GM12878 (cell line): ENCODE data around the gene PARG. TPM values are rescaled to one million over a fixed set of nuclear protein-coding genes. Genes with fewer than 3 reads are reported as not detected.
"Not testable (repeated sequence)": the region's sequence is repeated elsewhere in the genome, so short reads cannot be mapped to it uniquely, and the experiment has no call there.

Source experiments
- ATAC-seq: fragments of 200-7000 bp; cut with Tn5 transposase; 3 replicates; pipeline ENCODE4 v1.9.1; 2020; ENCODE audit warnings: mild to moderate bottlenecking, moderate library complexity
- BruUV-seq: library from RNA; stranded (reverse); fragments of 400-500 nt; replicated peaks from 2 replicates; lab custom pipeline; 2021; lab: Mats Ljungman, UMichigan
- CTCF ChIA-PET: fragments of 300-600 bp; sonication (Branson Sonifier 250); formaldehyde crosslinking; extraction: SDS; loops from one replicate; lab custom pipeline; 2021; ENCODE audit warnings: inconsistent platforms; lab: Yijun Ruan, JAX
- POLR2A ChIA-PET: fragments of 350-600 bp; formaldehyde crosslinking; extraction: SDS; loops from one replicate; lab custom pipeline; 2021; ENCODE audit warnings: inconsistent platforms; lab: Charles Lee
- RAD21 ChIA-PET: fragments of 300-600 bp; sonication (Branson Sonifier 250); formaldehyde crosslinking; loops from one replicate; lab custom pipeline; 2023; ENCODE audit warnings: antibody characterized with exemption; ENCODE audit not compliant: unreplicated experiment; lab: Charles Lee
- SMC1A ChIA-PET: fragments of 300-600 bp; sonication (Branson Sonifier 250); formaldehyde crosslinking; loops from one replicate; lab custom pipeline; 2023; ENCODE audit not compliant: unreplicated experiment, uncharacterized antibody; lab: Charles Lee
- DNase-seq: peaks from one replicate; pipeline ENCODE4 v3.0.0-alpha.2; 2011; ENCODE audit warnings: low read depth, low spot score
- FAIRE-seq: peaks from 3 replicates; lab custom pipeline; 2011; peaks lifted over from hg19 to GRCh38; lab: Jason Lieb, UNC
- H2AFZ ChIP-seq: 2 replicates; pipeline ENCODE4 v1.6.0; 2011; ENCODE audit warnings: low read depth, low read length, control low read depth; ENCODE audit not compliant: control insufficient read depth
- H3K27ac ChIP-seq: 2 replicates; pipeline ENCODE4 v1.5.1; 2011; ENCODE audit warnings: control low read depth; ENCODE audit not compliant: control insufficient read depth, insufficient read depth
- H3K27me3 ChIP-seq, 2 experiments: replicated peaks in 1 of 2; 2 replicates each; pipeline versions ENCODE4 v1.6.0 to v1.6.1; 2011; ENCODE audit warnings: low read length in 1 of 2; ENCODE audit not compliant: control insufficient read depth in 2 of 2, insufficient read depth in 2 of 2
- H3K36me3 ChIP-seq, 2 experiments: 2 replicates each; pipeline ENCODE4 v1.5.1; 2011; ENCODE audit warnings: low read length in 1 of 2; ENCODE audit not compliant: control insufficient read depth in 2 of 2, insufficient read depth in 2 of 2
- H3K4me1 ChIP-seq: 2 replicates; pipeline ENCODE4 v1.6.1; 2011; ENCODE audit warnings: mild to moderate bottlenecking, low read length, moderate library complexity, mixed read lengths; ENCODE audit not compliant: control insufficient read depth, insufficient read depth
- H3K4me2 ChIP-seq: 2 replicates; pipeline ENCODE4 v1.6.0; 2011; ENCODE audit warnings: control low read depth; ENCODE audit not compliant: control insufficient read depth, insufficient read depth
- H3K4me3 ChIP-seq: fragments of 200-600 bp; sonication (generic); 2 replicates; pipeline ENCODE4 v1.5.1; 2016
- H3K79me2 ChIP-seq: 2 replicates; pipeline ENCODE4 v1.6.0; 2011; ENCODE audit warnings: low read length; ENCODE audit not compliant: control insufficient read depth, insufficient read depth
- H3K9ac ChIP-seq: 2 replicates; pipeline ENCODE4 v1.8.0; 2011; ENCODE audit warnings: low read length, control low read depth, mixed read lengths; ENCODE audit not compliant: control insufficient read depth, insufficient read depth
- H3K9me3 ChIP-seq: replicated peaks from 3 replicates; pipeline ENCODE4 v1.5.1; 2011; ENCODE audit warnings: mild to moderate bottlenecking, low read length; ENCODE audit not compliant: control insufficient read depth, insufficient read depth
- H4K20me1 ChIP-seq: 2 replicates; pipeline ENCODE4 v1.6.0; 2011; ENCODE audit not compliant: control insufficient read depth, insufficient read depth
- ASH2L ChIP-seq: fragments of 300-600, 200-600 bp; sonication (generic); IDR thresholded peaks from 2 replicates; pipeline ENCODE4 v1.6.1; 2017; ENCODE audit warnings: low read depth, mild to moderate bottlenecking, borderline replicate concordance
- CBX3 ChIP-seq: fragments of 200-600 bp; sonication (generic); IDR thresholded peaks from 2 replicates; pipeline ENCODE4 v1.6.1; 2016; ENCODE audit warnings: low read depth, borderline replicate concordance
- MEF2A ChIP-seq: IDR thresholded peaks from 2 replicates; pipeline ENCODE4 v1.6.1; 2011; ENCODE audit warnings: low read depth, mild to moderate bottlenecking, low read length, moderate library complexity; ENCODE audit not compliant: insufficient read depth
- PAX8 ChIP-seq: fragments of 450-650 bp; IDR thresholded peaks from 2 replicates; pipeline ENCODE4 v1.6.1; 2017; ENCODE audit warnings: mild to moderate bottlenecking, moderate library complexity
- POLR2AphosphoS5 ChIP-seq: IDR thresholded peaks from 2 replicates; pipeline ENCODE4 v1.6.1; 2011; ENCODE audit warnings: mild to moderate bottlenecking, low read length, inconsistent platforms
- SP1 ChIP-seq: IDR thresholded peaks from one replicate; pipeline ENCODE4 v1.6.1; 2011; ENCODE audit warnings: low read depth, low read length
- SREBF2 ChIP-seq: IDR thresholded peaks from 2 replicates; pipeline ENCODE4 v1.6.1; 2012; ENCODE audit warnings: mild to moderate bottlenecking, low read length
- TARDBP ChIP-seq: IDR thresholded peaks from 2 replicates; pipeline ENCODE4 v1.6.1; 2016; ENCODE audit warnings: borderline replicate concordance
- YY1 ChIP-seq: IDR thresholded peaks from 2 replicates; pipeline ENCODE4 v1.6.1; 2011; ENCODE audit warnings: low read depth, mild to moderate bottlenecking, low read length
- ZBED1 ChIP-seq: IDR thresholded peaks from 2 replicates; pipeline ENCODE4 v1.6.1; 2016; ENCODE audit warnings: borderline replicate concordance
- ZNF207 ChIP-seq: fragments of 450-650 bp; IDR thresholded peaks from 2 replicates; pipeline ENCODE4 v1.6.1; 2014; ENCODE audit warnings: antibody characterized with exemption, mild to moderate bottlenecking, borderline replicate concordance
- ZNF24 ChIP-seq: fragments of 450-650 bp; IDR thresholded peaks from 2 replicates; pipeline ENCODE4 v1.6.1; 2017; ENCODE audit warnings: antibody characterized with exemption, mild to moderate bottlenecking
- ZZZ3 ChIP-seq: IDR thresholded peaks from 2 replicates; pipeline ENCODE4 v1.6.1; 2011; ENCODE audit warnings: low read depth; ENCODE audit not compliant: control insufficient read depth, insufficient read length
- WGBS: methylation state at CpG from one replicate; pipeline ENCODE4 v1.1.6; 2016; ENCODE audit warnings: low lambda C conversion rate; ENCODE audit not compliant: insufficient replicate concordance, insufficient coverage; ENCODE audit errors: missing lambda C conversion rate; 5-methylcytosine and 5-hydroxymethylcytosine counted together
- in situ Hi-C: fragments of 300-500 bp; cut with MboI; formaldehyde crosslinking; loops from 9 replicates; pipeline ENCODE4 v1.14.3; 2018; ENCODE audit warnings: mixed read lengths
- intact Hi-C: fragments of 100-400 bp; cut with micrococcal nuclease; formaldehyde crosslinking; loops from one replicate; pipeline ENCODE4 v1.14.2; 2022; ENCODE audit not compliant: unreplicated experiment
- polyA plus RNA-seq, 11 experiments: library from polyadenylated mRNA; depleted of rRNA in 4 of 11; unstranded in 6 of 11; stranded (reverse) in 5 of 11; fragments of >200 nt; fragmentation: Nextera tagmentation in 4 of 11; fragmentation: Illumina TruSeq in 1 of 11; extraction: Ambion mirVana in 4 of 11; extraction: Trizol in 1 of 11; gene quantifications; 1 replicate in 1 of 11; 2 replicates in 10 of 11; pipeline versions ENCODE4 v1.2.1 to v1.2.3, GENCODE V29; 2011 to 2016; ENCODE audit warnings: inconsistent platforms in 2 of 11, missing spikeins in 2 of 11, low read depth in 1 of 11
- total RNA-seq, 4 experiments: library from RNA; depleted of rRNA in 3 of 4; stranded (reverse); fragments of >200 nt in 3 of 4; fragmentation: Illumina TruSeq in 1 of 4; extraction: Trizol in 1 of 4; gene quantifications; 2 replicates each; pipeline versions ENCODE4 v1.2.1 to v1.2.3, GENCODE V29; 2013 to 2021
- TF ChIP-seq, protein P1 (sequence below): fragments of 450-650 bp; IDR thresholded peaks from 2 replicates; pipeline ENCODE4 v1.6.1; 2016; ENCODE audit warnings: mild to moderate bottlenecking
- TF ChIP-seq, protein P2 (sequence below): IDR thresholded peaks from 2 replicates; pipeline ENCODE4 v1.6.1; 2012; ENCODE audit warnings: low read depth, low read length, improper control_type of control experiment
- TF ChIP-seq, protein P3 (sequence below): IDR thresholded peaks from 2 replicates; pipeline ENCODE4 v1.6.1; 2011; ENCODE audit warnings: low read depth, mild to moderate bottlenecking, low read length, moderate library complexity, borderline replicate concordance; ENCODE audit errors: extremely low read depth

The PARG gene
- total and polyA plus RNA-seq, 10 of the 15 experiments (the other 5 are each of a cell fraction or from before 2014, with no cell fraction given), result 4.8 to 35.4 (median 21.9) TPM

DNA sequence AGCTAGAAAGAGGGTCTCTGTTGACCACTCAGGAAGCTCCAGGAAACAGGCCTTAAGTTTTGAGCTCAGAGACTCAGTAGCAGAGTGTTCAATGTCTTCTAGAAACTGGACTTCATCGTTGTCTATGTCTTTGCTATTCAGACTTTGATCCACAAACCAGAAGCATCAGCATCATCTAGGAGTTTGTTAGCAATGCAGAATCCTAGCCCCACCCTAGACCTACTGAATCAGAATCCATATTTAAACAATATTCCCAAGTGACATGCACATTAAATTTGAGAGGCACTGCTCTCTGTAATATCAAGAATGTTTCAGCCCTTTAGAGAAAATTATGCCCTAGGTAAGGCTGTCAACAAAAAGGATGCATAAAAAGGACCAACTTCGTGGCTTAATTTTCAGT, 166.8 kb downstream of the PARG start:
- H2AFZ ChIP-seq, result no peak overlapping the region
- no TSS peak for BruUV-seq
- 0 out of 4 replicates have a peak, but pooled peaks cover 0 to 2% of the 10 kb centered on the region in 2 experiments for H3K27me3 ChIP-seq
- SMC1A ChIA-PET, result no interaction called here
- no peak overlapping the region for H3K4me3 ChIP-seq
- RAD21 ChIA-PET, result no interaction called here
- H3K4me1 ChIP-seq, result no peaks in the 10 kb centered on the region
- no peak overlapping the region for H3K4me2 ChIP-seq
- in situ Hi-C loops, result no loop called here
- no peak overlapping the region for H3K9ac ChIP-seq
- FAIRE-seq (no peak), DNase-seq (no peak), ATAC-seq (no peak)
- intact Hi-C loops, result no loop called here
- 0% methylated on average over 2 of the region's 2 CpGs for WGBS
- H3K27ac ChIP-seq, result no peak overlapping the region
- POLR2A ChIA-PET, result no interaction called here
- H3K9me3 ChIP-seq, result no peaks in the 10 kb centered on the region
- H3K36me3 ChIP-seq, result no peaks in the 10 kb centered on the region
- no peaks in the 10 kb centered on the region for H3K79me2 ChIP-seq
- TF ChIP-seq ZBED1 (no peak), POLR2AphosphoS5 (no peak), ZZZ3 (no peak), ASH2L (no peak), MEF2A (no peak), ZNF207 (no peak), SP1 (no peak), TARDBP (no peak), CBX3 (no peak), ZNF24 (no peak), PAX8 (no peak), YY1 (no peak), SREBF2 (no peak)
- TF ChIP-seq, protein P1, sequence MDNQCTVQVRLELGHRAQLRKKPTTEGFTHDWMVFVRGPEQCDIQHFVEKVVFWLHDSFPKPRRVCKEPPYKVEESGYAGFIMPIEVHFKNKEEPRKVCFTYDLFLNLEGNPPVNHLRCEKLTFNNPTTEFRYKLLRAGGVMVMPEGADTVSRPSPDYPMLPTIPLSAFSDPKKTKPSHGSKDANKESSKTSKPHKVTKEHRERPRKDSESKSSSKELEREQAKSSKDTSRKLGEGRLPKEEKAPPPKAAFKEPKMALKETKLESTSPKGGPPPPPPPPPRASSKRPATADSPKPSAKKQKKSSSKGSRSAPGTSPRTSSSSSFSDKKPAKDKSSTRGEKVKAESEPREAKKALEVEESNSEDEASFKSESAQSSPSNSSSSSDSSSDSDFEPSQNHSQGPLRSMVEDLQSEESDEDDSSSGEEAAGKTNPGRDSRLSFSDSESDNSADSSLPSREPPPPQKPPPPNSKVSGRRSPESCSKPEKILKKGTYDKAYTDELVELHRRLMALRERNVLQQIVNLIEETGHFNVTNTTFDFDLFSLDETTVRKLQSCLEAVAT, result no peak
- TF ChIP-seq, protein P2, sequence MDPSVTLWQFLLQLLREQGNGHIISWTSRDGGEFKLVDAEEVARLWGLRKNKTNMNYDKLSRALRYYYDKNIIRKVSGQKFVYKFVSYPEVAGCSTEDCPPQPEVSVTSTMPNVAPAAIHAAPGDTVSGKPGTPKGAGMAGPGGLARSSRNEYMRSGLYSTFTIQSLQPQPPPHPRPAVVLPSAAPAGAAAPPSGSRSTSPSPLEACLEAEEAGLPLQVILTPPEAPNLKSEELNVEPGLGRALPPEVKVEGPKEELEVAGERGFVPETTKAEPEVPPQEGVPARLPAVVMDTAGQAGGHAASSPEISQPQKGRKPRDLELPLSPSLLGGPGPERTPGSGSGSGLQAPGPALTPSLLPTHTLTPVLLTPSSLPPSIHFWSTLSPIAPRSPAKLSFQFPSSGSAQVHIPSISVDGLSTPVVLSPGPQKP, result no peak
- TF ChIP-seq, protein P3, sequence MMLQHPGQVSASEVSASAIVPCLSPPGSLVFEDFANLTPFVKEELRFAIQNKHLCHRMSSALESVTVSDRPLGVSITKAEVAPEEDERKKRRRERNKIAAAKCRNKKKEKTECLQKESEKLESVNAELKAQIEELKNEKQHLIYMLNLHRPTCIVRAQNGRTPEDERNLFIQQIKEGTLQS, result no peak
- CTCF ChIA-PET, result interaction anchor here (0.6 to 1.2 kb wide), 2 partner anchors 10 to 126 kb away, joined by 3 read pairs; no protein-coding TSS in a partner anchor
- no peaks in the 10 kb centered on the region for H4K20me1 ChIP-seq

DNA sequence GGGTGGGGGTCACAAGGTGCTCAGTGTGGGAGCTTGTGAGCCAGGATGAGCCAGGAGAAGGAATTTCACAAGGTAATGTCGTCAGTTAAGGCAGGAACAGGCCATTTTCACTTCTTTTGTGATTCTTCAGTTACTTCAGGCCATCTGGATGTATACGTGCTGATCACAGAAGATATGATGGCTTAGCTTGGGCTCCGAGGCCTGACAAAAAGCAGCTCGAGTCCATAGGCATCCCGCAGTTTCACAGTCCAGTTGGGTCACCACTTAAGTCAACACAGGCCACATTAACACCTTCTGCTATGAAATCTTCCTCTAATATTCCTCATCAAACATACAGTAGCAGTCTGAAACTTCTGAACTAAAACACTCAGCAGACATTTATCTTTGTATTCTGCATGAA, 168.9 kb downstream of the PARG start:
- RAD21 ChIA-PET, CTCF ChIA-PET, DNase-seq, H3K4me3 ChIP-seq, H3K9me3 ChIP-seq, FAIRE-seq, intact Hi-C loops, BruUV-seq, H3K4me2 ChIP-seq, POLR2A ChIA-PET, ATAC-seq, H2AFZ ChIP-seq, in situ Hi-C loops, H3K79me2 ChIP-seq, H3K27ac ChIP-seq, H3K27me3 ChIP-seq, H3K9ac ChIP-seq, H4K20me1 ChIP-seq, H3K36me3 ChIP-seq, H3K4me1 ChIP-seq, SMC1A ChIA-PET: not testable (repeated sequence)
- WGBS, result 20% methylated on average over 5 of the region's 5 CpGs
